GM12872 (cell line): Measurements from ENCODE around the gene RAPGEF3.

Experiments used
- TF ChIP-seq, protein P1 (sequence below): IDR thresholded peaks from 3 replicates; pipeline ENCODE4 v1.5.1; 2011; ENCODE audit warnings: low read depth, mild to moderate bottlenecking, low read length, moderate library complexity; ENCODE audit not compliant: insufficient read depth

The RAPGEF3 gene

GRCh38 chr12:47778881-47779280 is 20.2 kb upstream of the RAPGEF3 start:
- TF ChIP-seq, protein P1, sequence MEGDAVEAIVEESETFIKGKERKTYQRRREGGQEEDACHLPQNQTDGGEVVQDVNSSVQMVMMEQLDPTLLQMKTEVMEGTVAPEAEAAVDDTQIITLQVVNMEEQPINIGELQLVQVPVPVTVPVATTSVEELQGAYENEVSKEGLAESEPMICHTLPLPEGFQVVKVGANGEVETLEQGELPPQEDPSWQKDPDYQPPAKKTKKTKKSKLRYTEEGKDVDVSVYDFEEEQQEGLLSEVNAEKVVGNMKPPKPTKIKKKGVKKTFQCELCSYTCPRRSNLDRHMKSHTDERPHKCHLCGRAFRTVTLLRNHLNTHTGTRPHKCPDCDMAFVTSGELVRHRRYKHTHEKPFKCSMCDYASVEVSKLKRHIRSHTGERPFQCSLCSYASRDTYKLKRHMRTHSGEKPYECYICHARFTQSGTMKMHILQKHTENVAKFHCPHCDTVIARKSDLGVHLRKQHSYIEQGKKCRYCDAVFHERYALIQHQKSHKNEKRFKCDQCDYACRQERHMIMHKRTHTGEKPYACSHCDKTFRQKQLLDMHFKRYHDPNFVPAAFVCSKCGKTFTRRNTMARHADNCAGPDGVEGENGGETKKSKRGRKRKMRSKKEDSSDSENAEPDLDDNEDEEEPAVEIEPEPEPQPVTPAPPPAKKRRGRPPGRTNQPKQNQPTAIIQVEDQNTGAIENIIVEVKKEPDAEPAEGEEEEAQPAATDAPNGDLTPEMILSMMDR, result no peak

DNA sequence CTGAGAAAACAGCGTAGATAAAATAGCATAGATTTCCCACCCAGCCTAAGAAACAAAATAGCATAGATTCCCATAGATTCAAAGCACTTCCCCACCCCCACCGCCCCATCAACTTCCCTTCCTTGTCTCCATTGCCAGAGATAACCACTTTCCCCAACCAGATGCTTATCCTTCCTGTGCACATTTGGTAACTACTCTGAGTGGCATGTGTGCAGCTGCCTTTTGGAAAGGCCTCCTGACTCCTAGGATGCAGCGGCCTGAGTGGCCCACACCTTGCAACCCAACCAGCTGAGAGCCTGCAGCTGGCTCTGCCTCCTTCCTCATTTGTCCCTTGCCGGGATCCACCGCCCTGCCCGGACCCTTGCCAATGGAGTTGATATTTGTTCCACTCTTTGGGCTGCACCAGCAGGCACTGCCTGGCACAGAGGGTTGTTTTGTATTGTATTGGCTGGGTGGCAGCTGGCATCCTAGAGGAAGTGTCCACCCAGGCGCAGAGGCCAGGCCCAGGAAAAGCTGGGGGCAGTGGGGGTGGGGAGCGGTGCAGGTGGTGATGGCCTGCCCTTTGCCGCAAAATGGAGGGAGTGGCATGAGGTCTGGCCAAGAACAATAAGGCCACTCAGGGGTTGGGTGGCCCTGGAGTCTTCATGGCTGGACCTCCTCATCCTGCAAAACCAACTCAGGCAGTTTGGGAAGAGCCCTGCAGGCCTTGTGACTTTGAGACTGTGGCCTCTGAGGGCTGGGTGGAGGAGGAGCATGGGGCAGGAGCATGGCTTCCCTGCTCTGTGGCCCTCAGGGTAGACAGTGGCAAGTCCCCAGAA is 19.3 kb upstream of the RAPGEF3 start:
- TF ChIP-seq, protein P1, result no peak

GRCh38 chr12:47777151-47777550 is 18.5 kb upstream of the RAPGEF3 start:
- TF ChIP-seq, protein P1, result no peak

DNA sequence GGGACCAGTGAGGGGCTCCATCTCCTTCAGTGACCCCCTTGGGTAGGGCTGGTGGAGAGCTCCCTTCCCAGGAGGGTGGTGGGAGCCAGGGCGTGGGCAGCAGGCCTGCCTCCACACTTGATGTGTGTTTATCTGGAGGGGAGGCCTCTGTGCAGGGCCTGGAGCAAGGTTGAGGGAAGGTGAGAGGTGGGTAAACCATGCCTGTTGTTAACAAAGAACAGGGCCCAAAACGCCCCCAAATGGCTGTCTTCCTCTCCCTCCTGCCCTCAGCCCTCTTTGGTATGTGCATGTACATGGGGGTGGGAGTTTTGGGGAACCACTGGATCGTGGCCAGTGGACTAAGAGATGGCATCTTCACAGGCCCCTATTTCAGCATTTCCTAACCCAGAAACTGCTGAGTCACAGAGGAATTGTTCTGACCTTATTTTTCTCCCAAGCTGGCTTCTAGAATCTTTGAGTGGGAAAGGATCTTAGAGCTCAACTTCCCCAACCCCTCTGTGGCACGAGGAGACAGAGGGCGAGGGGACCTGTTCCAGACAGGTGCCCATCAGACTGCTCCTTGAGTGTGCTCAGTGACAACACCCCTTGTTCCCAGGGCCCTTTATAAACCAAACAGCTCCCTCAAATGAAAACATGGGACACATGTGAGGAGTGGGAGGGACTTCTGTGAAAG is 17.9 kb upstream of the RAPGEF3 start:
- TF ChIP-seq, protein P1, result no peak

DNA sequence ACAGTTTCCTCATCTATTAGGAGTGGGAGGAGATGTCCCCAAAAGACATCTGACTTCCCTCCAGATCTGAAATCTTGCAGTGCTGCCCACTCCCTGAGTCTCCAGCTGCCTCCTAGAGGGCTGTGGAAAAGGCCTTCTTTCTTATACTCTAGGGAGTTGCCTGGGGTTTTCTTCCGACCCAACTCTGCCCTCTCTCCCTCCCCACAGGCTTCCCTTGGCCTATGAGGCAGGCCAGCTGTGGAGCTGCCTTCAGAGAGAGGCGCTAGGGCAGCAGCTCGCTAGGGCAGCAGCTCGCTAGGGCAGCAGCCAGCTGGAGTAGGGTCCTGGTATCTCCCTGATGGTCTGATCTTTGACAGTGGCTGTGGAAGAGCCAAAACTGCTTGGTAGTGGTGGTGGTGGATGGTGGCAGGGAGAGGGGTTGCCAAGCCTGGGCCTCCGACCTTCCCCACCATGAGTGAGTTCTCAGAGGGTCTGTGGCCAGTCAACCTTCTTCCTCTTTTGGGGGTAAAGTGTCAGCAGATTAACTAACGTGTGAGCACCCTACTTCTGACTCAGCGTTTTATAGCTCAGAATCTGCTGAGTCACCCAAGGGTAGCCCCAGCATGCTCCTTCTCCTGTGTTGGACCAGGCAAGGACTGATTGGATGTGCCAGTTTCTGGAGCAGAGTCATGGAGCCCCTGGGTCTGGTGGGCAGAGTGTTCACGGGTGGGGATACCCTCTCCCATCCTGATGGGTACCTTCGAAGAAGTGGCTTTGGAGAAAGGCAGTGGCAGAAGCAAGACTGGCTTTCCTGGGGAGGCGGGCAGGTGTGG is 16.6 kb upstream of the RAPGEF3 start:
- TF ChIP-seq, protein P1, result no peak

- TF ChIP-seq, protein P1, result no peak
These were observed 16.0 kb upstream of the RAPGEF3 start for GRCh38 chr12:47774663-47775062.
